ENCODE results near the gene NDUFAF3.

Gene NDUFAF3

DNA sequence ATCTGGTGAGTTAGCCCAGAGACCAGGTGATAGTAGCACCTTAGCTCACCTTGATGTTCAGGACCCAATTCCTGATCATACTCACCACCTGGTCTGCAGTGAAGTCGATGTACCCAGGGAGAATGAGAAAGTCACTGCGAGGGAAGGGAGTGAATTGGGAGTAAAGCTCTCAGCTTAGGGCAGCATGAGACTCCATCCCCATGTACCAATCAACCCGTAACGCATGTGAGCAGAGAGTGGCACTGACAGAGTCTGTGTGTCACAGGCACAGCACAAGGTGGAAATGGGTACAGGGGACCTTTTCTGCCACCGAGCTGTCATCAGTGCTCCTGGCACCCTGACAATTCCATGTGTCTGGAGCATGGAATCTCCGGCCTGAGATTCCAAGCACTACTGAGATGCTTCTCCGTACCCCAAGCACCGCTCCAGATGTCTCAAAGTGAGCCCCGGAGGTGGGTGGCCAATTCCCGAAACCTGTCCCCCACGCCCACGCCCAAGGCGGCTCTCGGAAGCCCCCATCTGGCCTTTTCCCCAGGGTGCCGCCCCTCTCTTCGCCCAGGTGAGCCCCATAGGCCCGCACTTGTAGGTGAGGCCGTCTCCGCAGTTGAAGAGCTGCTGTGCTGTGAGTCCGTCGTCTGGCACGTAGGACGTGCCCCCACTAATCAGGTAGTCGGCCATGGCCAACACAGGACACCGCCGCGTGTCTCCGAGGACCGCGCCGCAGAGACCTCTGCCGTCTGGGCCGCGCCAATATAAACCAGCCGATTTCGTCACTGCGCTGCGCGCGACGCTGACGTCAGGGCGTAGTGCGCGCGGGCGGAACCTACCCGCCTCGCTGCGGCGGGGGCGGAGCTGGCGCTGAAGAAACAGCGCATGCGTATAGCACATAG is 7.0 kb downstream of the NDUFAF3 start, which contains the start of gene IMPDH2 (continued):
- TF ChIP-seq, protein P1, sequence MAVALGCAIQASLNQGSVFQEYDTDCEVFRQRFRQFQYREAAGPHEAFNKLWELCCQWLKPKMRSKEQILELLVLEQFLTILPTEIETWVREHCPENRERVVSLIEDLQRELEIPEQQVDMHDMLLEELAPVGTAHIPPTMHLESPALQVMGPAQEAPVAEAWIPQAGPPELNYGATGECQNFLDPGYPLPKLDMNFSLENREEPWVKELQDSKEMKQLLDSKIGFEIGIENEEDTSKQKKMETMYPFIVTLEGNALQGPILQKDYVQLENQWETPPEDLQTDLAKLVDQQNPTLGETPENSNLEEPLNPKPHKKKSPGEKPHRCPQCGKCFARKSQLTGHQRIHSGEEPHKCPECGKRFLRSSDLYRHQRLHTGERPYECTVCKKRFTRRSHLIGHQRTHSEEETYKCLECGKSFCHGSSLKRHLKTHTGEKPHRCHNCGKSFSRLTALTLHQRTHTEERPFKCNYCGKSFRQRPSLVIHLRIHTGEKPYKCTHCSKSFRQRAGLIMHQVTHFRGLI (tag by site-specific recombination; IDR thresholded peaks at IDR 0.05): peak; percentile 66
- TF ChIP-seq ZNF549 (tag by site-specific recombination; IDR thresholded peaks at IDR 0.05) (no peak), REST (tag by site-specific recombination; IDR thresholded peaks at IDR 0.05) (no peak), ZNF623 (tag by site-specific recombination; IDR thresholded peaks at IDR 0.05) (0 out of 2 replicates have a peak, but pooled peaks have one; percentile 7), ZNF701 (tag by site-specific recombination; IDR thresholded peaks at IDR 0.05) (no peak), ZNF132 (tag by site-specific recombination; IDR thresholded peaks at IDR 0.05; ENCODE audit: borderline replicate concordance) (no peak), PRDM1 (tag by site-specific recombination; IDR thresholded peaks at IDR 0.05) (no peak), ZNF248 (tag by site-specific recombination; IDR thresholded peaks at IDR 0.05) (no peak), YY2 (tag by site-specific recombination; IDR thresholded peaks at IDR 0.05) (peak; percentile 70), ZNF785 (tag by site-specific recombination; IDR thresholded peaks at IDR 0.05) (0 out of 2 replicates have a peak, but pooled peaks have one; percentile 52), GLIS2 (tag by site-specific recombination; IDR thresholded peaks at IDR 0.05) (no peak), ZFP41 (tag by site-specific recombination; IDR thresholded peaks at IDR 0.05; ENCODE audit: borderline replicate concordance) (no peak), ZNF654 (tag by site-specific recombination; IDR thresholded peaks at IDR 0.05; ENCODE audit: low read depth) (no peak), ZNF561 (tag by site-specific recombination; IDR thresholded peaks at IDR 0.05; ENCODE audit: borderline replicate concordance) (no peak; the same call in 1 of the 2 replicates), ZNF140 (tag by site-specific recombination; IDR thresholded peaks at IDR 0.05) (no peak), ZFP69B (tag by site-specific recombination; IDR thresholded peaks at IDR 0.05) (no peak; the same call in 1 of the 2 replicates), OSR2 (tag by site-specific recombination; IDR thresholded peaks at IDR 0.05) (no peak), ZNF146 (tag by site-specific recombination; IDR thresholded peaks at IDR 0.05) (no peak), ZBTB1 (tag by site-specific recombination; IDR thresholded peaks at IDR 0.05) (no peak), ZNF423 (tag by site-specific recombination; IDR thresholded peaks at IDR 0.05) (no peak), ATF2 (tag by site-specific recombination; IDR thresholded peaks at IDR 0.05; ENCODE audit: low read depth) (peak; percentile 96), ZNF138 (tag by site-specific recombination; IDR thresholded peaks at IDR 0.05; ENCODE audit: borderline replicate concordance) (no peak), AEBP2 (tag by site-specific recombination; IDR thresholded peaks at IDR 0.05; ENCODE audit: borderline replicate concordance) (no peak), KLF9 (tag by site-specific recombination; IDR thresholded peaks at IDR 0.05; ENCODE audit: low read depth) (peak; percentile 79), ZNF473 (tag by site-specific recombination; IDR thresholded peaks at IDR 0.05) (no peak), SP3 (tag by site-specific recombination; IDR thresholded peaks at IDR 0.05) (peak; percentile 82), ZNF658 (tag by site-specific recombination; IDR thresholded peaks at IDR 0.05) (no peak), ZNF221 (tag by site-specific recombination; IDR thresholded peaks at IDR 0.05; ENCODE audit: borderline replicate concordance) (no peak), ZBTB26 (tag by site-specific recombination; optimal IDR thresholded peaks at IDR 0.05) (peak; percentile 92), KLF8 (tag by site-specific recombination; IDR thresholded peaks at IDR 0.05) (0 out of 2 replicates have a peak, but pooled peaks have one; percentile 66), ZNF768 (tag by site-specific recombination; IDR thresholded peaks at IDR 0.05) (no peak; the same call in 1 of the 2 replicates), ZNF350 (tag by site-specific recombination; IDR thresholded peaks at IDR 0.05) (no peak)
